ENCODE results near the gene AGAP1. TPM values are rescaled to one million over a fixed set of nuclear protein-coding genes. Genes with fewer than 3 reads are reported as not detected.

AGAP1 gene
- total RNA-seq, 4 donors from 2014 or later: 7.2 to 19.6 (median 15.2) TPM

DNA sequence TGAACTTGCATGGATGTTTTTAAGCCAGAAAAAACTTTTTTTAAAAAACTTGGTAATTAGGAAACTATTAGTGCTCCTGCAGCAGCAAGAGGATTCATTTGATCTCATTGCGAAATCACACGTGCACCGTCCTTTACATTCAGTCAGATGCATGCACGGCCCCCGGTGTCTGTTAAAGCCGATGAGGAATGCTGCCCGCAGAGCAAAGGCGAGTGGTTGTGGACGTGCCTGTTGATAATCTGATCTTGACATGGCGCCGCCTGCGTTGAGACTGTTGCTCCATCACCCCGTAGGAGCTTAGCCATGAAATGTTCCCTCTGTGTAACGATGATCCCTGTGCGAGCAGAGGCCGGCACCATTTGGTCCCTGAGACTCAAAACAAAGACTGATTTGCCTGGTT, 374.4 kb downstream of the AGAP1 start:
- Histone ChIP-seq H3K4me1 (no peaks in the 10 kb centered on the region), H3K9me3 (peaks cover 0 to 12% (median 12%) of the 10 kb centered on the region in 3 donors), H3K27me3 (no peaks in the 10 kb centered on the region), H3K36me3 (no peaks in the 10 kb centered on the region), H3K27ac (no peak overlapping the region), H3K4me3 (no peak overlapping the region)
- WGBS, 2 donors: 84 to 95% methylated on average over 16 of the region's 16 CpGs
- DNase-seq: no peak
- intact Hi-C loops (cut with DNase I): no loop called here
- no peak for TF ChIP-seq POLR2A (IDR thresholded peaks at IDR 0.05)
- TF ChIP-seq, protein P1, sequence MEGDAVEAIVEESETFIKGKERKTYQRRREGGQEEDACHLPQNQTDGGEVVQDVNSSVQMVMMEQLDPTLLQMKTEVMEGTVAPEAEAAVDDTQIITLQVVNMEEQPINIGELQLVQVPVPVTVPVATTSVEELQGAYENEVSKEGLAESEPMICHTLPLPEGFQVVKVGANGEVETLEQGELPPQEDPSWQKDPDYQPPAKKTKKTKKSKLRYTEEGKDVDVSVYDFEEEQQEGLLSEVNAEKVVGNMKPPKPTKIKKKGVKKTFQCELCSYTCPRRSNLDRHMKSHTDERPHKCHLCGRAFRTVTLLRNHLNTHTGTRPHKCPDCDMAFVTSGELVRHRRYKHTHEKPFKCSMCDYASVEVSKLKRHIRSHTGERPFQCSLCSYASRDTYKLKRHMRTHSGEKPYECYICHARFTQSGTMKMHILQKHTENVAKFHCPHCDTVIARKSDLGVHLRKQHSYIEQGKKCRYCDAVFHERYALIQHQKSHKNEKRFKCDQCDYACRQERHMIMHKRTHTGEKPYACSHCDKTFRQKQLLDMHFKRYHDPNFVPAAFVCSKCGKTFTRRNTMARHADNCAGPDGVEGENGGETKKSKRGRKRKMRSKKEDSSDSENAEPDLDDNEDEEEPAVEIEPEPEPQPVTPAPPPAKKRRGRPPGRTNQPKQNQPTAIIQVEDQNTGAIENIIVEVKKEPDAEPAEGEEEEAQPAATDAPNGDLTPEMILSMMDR (IDR thresholded peaks at IDR 0.05): no peak

DNA sequence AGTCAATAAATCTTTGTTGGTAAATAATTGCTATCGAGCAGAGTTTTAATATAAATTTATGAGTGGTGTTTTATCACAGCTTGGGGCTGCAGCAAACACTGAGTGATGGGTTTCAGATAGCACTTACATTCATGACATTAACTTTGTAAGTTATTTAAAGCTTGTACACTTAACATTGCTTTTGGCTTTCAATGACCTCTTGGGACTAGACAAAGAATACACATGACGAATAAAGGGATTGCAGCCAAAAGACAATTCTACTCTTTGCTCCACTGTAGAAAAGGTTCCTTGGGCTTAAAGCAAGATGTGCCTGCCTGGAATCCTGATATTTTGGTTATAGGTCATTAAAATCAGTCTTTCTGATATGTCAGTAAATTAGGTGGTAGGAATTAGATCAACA, 374.8 kb downstream of the AGAP1 start:
- TF ChIP-seq, protein P1 (IDR thresholded peaks at IDR 0.05): no peak
- TF ChIP-seq POLR2A (IDR thresholded peaks at IDR 0.05): no peak
- intact Hi-C loops (cut with DNase I): no loop called here
- WGBS, 2 donors: 52 to 90% methylated on average over 2 of the region's 2 CpGs
- H3K27ac ChIP-seq: no peak overlapping the region
- no peaks in the 10 kb centered on the region for H3K27me3 ChIP-seq
- DNase-seq: no peak
- H3K4me1 ChIP-seq: no peaks in the 10 kb centered on the region
- peaks cover 0 to 12% (median 12%) of the 10 kb centered on the region in 3 donors for H3K9me3 ChIP-seq
- no peak overlapping the region for H3K4me3 ChIP-seq
- H3K36me3 ChIP-seq: no peaks in the 10 kb centered on the region

DNA sequence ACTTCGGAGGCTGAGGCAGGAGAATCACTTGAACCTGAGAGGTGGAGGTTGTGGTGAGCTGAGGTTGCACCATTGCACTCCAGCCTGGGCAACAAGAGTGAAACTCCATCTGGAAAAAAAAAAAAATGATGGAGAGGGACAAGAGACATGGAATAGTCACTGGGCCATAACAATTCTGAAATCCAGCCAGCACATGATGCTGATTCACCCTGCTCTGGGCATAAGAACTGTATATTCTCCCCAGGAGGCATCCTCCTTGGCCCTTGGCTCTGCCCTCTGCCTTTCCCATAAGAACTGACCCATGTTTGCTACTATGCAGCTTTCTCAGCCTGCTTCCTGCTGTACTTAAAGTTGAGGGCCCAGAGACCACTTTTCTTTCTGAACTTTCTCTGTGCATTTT, 376.7 kb downstream of the AGAP1 start:
- WGBS, 2 donors: 80 to 82% methylated on average over 1 of the region's 1 CpG
- no peak overlapping the region for H3K4me3 ChIP-seq
- no peaks in the 10 kb centered on the region for H3K4me1 ChIP-seq
- TF ChIP-seq, protein P1 (IDR thresholded peaks at IDR 0.05): no peak
- TF ChIP-seq POLR2A (IDR thresholded peaks at IDR 0.05): no peak
- intact Hi-C loops (cut with DNase I): no loop called here
- no peak overlapping the region for H3K27ac ChIP-seq
- DNase-seq: no peak
- no peaks in the 10 kb centered on the region for H3K27me3 ChIP-seq
- no peaks in the 10 kb centered on the region for H3K36me3 ChIP-seq
- peaks cover 0 to 12% (median 12%) of the 10 kb centered on the region in 3 donors for H3K9me3 ChIP-seq

DNA sequence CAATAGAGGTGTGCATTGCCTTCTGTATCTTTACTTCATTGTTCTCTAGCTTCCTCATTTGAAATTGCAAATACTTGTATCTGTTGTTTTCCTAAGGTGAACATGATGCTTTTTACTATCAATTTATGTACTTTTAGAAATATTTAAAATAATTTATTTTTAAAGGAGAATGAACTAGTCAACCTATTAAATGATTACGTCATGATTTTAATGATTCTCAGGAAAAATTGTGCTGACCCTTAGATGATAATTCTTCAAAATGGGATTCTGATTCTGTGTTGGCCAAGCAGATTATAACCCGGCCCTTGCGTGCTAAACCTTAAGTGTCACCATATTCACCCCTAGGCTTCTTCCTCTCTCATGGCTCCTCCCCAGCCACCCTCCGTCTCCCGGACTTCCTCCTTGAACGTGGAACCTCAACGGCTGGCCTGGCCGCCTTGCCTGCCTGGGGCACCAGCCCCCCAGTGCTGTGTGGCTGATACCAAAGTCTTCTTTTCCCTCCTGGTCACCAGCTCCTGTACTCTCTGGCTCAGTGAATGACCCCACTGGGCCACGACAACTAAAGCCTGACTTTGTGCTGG, 382.3 kb downstream of the AGAP1 start:
- no peak for DNase-seq
- Histone ChIP-seq H3K27ac (no peak overlapping the region), H3K36me3 (no peaks in the 10 kb centered on the region), H3K4me1 (no peaks in the 10 kb centered on the region), H3K9me3 (no peaks in the 10 kb centered on the region), H3K4me3 (no peak overlapping the region), H3K27me3 (no peaks in the 10 kb centered on the region)
- intact Hi-C loops (cut with DNase I): no loop called here
- TF ChIP-seq, protein P1 (IDR thresholded peaks at IDR 0.05): no peak
- no peak for TF ChIP-seq POLR2A (IDR thresholded peaks at IDR 0.05)
- WGBS, 2 donors: 83 to 87% methylated on average over 9 of the region's 9 CpGs

DNA sequence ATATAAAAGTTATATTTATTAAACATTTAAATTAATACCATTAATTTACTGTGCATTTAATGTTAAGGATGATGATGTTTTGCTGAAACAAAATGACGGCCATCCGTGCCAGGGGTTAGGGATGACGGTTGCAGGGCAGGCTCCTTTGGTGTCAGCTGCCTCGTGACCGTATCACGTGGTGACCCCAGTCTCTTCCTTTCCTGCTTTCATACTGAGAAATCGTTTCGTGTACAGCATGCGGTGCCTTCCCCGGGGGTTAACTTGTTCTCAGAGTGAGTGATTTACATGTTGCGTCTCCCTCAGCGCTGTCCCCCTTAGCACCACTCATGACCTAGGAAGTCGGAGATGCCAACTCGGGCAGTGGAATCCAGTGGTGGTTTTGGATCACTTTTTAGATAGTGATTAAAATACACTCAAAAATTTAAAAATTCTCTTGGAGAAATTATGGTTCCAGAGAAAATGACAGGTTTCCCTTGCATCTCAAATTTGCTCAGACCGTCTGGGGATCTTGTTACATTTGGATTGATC, 383.5 kb downstream of the AGAP1 start:
- Histone ChIP-seq H3K9me3 (no peaks in the 10 kb centered on the region), H3K27ac (no peak overlapping the region), H3K36me3 (no peaks in the 10 kb centered on the region), H3K4me3 (no peak overlapping the region), H3K27me3 (no peaks in the 10 kb centered on the region), H3K4me1 (no peaks in the 10 kb centered on the region)
- TF ChIP-seq POLR2A (IDR thresholded peaks at IDR 0.05): no peak
- TF ChIP-seq, protein P1 (IDR thresholded peaks at IDR 0.05): no peak
- whole genome bisulfite sequencing, 2 donors: 76 to 84% methylated on average over 14 to 15 of the region's 15 CpGs
- intact Hi-C loops (cut with DNase I): no loop called here
- no peak for DNase-seq
